Nucleus accumbens (tissue), 56 donors: ENCODE measurements around the gene CRYL1.

Experiments used
- DNase-seq, 56 donors: peaks; one replicate each; lab custom pipeline; 2025; lab: John Stamatoyannopoulos, UW

Gene CRYL1

GRCh38 chr13:20388184-20388583 lies 137.5 kb downstream of the CRYL1 start:
- no peak for DNase-seq

GRCh38 chr13:20387441-20387971 lies 138.2 kb downstream of the CRYL1 start:
- DNase-seq = no peak

DNA sequence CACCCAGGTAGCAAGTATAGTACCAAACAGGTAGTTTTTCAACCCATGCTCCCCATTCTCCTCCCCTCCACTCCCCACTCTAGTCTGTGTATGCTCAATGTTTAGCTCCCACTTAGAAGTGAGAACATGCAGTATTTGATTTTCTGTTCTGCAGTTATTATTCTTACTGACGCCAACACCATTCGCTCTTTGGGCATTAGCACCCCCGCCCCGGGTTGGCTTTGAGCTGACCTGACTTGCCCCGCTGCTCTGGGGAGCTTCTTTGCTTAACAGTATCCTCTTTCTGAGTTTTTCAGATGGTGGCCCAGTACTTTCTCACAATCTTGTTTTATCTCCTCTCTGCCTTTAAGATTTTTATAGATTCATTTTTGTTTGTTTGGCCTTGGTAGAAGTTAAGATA lies 138.7 kb downstream of the CRYL1 start:
- DNase-seq = no peak

GRCh38 chr13:20383058-20383457 lies 142.6 kb downstream of the CRYL1 start:
- DNase-seq = no peak

GRCh38 chr13:20381401-20381800 lies 144.3 kb downstream of the CRYL1 start:
- DNase-seq = no peak

DNA sequence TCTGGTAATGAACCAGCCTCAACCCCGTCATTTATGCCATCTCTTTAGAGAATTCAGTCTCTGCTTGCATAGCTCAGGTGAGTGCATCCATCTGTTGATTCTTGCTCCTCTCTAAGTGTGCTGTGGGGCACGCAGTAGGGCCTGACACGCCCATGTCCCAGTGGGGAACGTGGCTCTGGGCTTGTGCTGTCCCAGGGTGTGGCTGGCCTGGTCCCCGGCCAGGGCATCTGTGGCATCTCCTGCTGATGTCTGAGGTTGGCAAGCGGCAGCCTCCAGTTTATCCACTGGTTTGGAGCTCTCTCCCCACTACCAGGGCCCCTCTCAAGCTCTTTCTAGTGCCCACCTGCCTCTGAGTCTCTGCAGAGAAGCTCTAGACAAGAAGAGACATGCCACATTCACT lies 146.9 kb downstream of the CRYL1 start:
- no peak for DNase-seq

DNA sequence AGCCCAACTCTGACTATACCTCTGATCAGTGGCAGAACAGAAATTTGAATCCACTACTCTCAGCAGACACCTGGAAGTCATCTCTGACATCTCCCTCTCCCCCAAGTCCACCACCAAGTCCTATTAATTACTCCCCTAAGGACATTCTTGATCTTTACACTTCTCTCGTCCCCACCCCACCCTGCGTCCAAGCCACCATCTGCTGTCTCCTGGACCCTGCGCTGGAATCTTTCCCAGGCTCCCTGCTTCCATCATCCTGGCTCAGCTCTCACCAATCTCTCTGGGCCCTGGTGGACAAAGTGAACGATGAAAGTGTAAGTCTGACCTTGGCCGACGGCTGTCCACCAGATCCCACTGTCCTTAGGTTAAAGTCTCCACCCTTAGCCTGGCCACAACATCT lies 147.9 kb downstream of the CRYL1 start:
- DNase-seq = no peak

DNA sequence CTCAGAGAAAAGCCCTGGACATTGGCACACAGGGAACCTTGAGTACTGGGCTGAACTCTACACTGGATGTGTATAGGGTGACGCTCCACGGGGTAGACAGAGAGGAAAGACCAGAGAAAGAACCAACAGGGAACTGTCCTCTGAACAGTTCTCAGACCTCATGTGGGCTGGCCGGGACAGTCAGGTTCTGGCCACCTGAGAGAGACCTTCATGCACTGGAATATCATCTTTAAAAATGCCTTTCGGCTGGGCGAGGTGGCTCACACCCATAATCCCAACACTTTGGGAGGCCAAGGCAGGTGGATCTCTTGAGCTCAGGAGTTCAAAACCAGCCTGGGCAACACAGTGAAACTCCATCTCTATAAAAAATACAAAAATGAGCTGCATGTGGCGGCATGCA lies 149.8 kb downstream of the CRYL1 start:
- no peak for DNase-seq

GRCh38 chr13:20373861-20374260 lies 151.8 kb downstream of the CRYL1 start:
- DNase-seq = no peak

DNA sequence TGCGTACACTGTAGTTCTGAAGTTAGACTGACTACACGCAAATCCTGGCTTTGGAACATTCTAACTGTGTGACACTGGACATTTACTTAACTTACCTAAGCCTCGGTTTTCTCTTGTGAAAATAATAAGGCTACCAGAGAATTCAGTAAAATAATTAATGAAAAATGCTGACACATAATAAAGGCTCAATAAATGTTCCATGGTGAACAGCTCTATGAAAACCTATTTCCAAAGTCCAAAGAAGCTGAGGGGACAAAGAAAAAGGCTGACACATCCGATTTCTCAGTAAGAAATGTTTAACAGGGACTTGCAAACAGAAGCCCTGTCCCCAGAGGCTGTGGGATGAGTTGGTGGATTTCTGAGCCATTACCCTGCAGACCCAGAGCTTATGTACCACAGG lies 153.8 kb downstream of the CRYL1 start:
- DNase-seq = no peak

DNA sequence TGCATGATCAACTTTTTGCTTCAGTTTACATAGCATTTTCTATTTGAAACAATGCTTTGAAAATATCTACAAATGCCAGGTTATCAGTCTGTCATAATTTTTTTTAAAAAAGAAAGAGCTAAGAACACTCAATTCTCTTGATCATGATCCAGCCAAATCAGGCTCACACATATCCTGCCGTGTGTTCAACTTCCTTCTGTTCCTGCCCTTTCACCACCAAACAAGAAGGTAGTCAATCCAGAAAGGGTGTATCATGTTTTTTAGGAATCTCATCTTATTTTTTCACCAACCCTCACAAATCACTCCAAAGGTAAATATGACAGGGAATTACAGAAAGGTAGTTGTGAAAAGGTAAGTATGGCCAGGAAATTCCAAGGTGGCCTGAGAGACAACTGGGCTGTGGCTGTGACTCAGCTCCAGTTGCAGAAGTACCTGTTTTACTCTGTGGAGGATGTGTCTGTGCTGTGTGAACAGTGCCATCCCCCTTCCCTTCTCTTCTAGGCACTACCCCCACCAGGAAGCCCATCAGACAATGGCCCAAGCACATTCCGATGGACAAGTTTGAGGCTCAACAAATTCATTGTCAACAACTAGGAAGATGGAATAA lies 154.7 kb downstream of the CRYL1 start:
- DNase-seq = no peak

DNA sequence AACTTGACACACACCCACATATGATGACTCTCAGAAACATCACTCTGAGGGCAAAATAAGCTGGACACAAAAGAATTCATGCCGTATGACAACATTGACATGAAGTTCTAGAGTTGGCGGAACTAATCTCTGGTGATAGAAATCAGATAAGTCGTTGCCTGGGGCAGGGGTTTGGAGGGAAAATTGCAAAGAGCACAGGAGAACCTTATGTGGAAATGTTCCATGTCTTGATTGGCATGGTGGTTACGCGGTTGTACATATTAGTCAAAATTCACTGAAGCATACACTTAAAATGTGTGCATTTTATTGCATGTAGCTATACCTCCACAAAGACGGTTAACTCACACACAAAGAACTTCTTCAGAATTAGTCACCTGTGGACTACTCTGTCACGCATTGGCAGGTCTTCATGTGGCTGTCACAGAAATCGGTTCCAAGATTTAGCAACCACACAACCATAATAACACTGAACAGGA lies 155.7 kb downstream of the CRYL1 start:
- no peak for DNase-seq

- DNase-seq = no peak
Measured at GRCh38 chr13:20366056-20366455, 159.6 kb downstream of the CRYL1 start.

GRCh38 chr13:20363603-20364002 lies 162.1 kb downstream of the CRYL1 start:
- peak in 6 of 56 donors; percentile 3 to 57 (median 17) for DNase-seq

DNA sequence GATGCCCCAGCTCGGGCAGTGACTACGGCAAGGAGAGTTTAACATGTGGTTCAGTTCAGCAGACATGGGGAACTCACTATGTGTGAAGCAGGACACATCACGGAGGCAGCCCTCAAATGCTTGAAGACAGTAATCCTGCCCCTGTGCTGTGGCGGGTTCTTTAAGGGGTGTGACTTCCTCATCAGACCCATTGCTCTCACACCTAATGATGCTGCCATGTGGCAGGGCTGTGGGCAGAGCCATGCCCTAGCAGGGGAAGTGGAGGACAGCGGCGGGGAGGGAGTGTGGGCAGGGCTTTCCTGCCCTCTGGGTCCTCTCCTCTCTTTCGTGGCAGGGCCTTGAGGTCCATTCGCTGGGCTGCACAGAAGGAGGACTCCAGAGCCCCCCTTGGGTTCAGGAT lies 162.5 kb downstream of the CRYL1 start:
- no peak for DNase-seq

DNA sequence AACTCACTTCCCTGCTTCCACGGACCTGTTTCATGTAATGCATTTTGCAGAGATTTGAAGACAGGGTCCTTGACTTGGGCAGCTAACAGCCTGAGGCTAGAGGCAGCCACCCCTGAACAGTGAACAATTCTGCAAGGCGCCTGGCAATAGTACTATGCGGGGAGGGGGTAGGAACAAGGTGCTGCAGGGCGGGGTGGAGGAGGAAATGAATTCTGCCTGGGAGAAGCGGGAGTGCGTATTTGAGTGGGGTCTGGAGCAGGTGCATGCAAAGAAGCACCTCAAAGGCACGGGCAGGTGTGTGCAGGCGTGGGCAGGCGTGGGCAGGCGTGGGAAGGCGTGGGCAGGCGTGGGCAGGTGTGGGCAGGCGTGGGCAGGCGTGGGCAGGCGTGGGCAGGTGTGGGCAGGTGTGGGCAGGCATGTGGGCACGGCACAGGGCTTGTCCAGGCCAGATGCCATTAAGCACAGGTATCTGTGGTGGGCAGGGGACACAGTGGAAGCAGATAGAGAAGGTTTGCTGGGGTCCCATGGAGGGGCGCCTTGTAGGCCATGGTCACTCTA lies 163.1 kb downstream of the CRYL1 start:
- DNase-seq = no peak

DNA sequence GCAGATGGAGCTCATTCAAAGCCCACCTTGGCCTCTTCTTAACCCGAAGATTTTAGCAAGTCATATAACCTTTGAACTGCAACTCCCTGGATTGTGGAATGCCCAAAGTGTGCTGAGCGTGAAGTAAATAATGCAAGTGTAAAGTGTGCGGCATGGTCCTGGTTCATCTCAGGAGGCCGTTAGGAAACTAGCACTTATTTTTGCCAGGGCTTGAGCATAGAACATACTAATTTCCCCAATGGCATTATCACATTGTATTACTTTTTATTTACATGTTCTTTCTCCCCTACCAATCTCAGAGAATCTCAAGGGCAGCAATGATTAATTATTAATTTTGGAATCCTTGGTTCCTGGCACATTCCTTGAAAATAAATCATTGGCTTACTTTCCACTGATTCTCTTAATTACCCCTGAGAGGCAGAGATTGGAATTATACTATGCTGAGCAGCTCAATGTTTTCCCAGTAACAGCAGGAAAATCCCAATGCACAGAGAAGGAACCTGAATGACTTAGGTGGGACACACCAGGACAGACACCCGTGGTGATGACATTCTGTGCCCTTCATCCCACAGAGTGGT lies 164.7 kb downstream of the CRYL1 start:
- no peak for DNase-seq

DNA sequence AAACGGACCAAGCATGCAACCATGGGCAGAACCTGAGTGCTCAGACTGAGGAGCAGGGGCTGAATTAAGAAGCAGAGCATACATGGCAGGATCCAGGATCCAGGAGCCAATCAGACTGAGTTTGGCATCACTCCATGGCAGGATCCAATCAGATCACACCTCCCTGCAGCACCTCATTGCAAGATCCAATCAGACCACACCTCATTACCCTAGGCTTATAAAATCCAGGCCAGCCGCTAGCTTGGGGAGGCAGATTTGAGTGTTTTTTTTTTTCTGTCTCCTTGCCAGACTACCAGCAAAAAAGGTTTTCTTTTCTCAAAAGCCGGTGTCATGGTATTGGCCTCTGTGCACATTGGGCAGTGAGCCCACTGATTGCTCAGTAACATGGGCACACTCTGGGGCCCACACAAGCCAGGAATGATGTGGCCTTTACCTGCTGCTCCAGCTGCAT lies 165.6 kb downstream of the CRYL1 start:
- DNase-seq = peak in 4 of 56 donors; percentile 4 to 33 (median 14)

GRCh38 chr13:20359335-20359734 lies 166.3 kb downstream of the CRYL1 start:
- peak in 1 of 56 donors; percentile 10 for DNase-seq

DNA sequence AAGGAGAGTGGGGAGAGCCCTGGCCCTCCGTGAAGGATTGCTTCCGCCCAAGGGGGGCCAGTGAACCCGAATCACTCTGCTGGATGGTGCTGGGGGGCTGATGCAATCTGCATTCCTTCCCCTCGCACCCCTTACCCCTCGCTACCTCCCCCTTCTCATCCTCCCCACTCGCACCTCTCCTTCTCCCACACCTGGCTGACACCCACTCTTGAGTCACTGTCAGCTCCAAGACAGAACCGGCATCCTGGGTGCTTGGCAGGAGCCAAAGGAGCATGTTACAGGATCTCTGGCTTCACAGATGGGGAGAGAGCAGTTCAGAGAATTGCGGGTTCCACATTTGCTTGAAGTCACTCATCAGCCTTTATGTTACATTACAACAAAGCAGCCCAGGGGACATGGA lies 167.6 kb downstream of the CRYL1 start:
- peak in 8 of 56 donors; percentile 6 to 27 (median 15) for DNase-seq

GRCh38 chr13:20356444-20356843 lies 169.2 kb downstream of the CRYL1 start:
- no peak for DNase-seq

GRCh38 chr13:20354722-20355121 lies 170.9 kb downstream of the CRYL1 start:
- DNase-seq = no peak
